ENCODE data around the gene GLI3. TPM values are rescaled to one million over a fixed set of nuclear protein-coding genes. Genes with fewer than 3 reads are reported as not detected.

The GLI3 gene
- total and polyA plus RNA-seq, 4 experiments from 2014 or later = 0.06 to 0.13 TPM; not detected in 2

DNA sequence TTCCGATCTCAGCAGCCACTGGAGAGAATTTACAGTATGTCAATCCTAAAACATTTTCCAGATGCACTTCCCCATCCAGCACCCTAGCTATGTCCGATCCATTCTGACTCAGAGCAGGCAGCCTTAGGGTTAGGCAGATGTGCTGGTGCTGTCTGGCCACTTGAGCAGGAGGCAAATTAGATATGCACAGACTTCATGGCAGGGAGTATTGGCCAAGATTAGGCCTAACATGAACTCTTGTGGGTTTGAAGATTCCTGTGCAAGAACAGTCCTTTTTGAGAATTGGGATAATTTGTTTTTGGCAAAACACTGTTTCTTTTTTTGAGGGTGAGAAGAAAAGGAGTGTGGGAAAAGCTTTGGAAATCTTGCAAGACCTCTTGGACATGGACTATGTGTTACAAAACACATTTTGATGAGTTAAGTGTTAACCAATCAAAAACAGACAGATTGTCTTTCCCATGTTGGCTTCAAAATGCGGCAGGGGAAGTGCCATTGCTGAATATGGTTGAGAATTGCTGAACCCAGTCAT is 315.5 kb downstream of the GLI3 start:
- Histone ChIP-seq H3K4me3 (ENCODE audit: low read length in 2 of 2) (no peak overlapping the region), H3K9me3 (ENCODE audit: control insufficient read depth in 1 of 2, low read length in 2 of 2) (no peaks in the 10 kb centered on the region), H3K27ac (ENCODE audit: low read depth, low read length) (no peak overlapping the region), H3K4me1 (ENCODE audit: insufficient read depth, low read length) (no peaks in the 10 kb centered on the region), H3K27me3 (ENCODE audit: insufficient read depth, low read length) (no peaks in the 10 kb centered on the region), H3K36me3 (ENCODE audit: insufficient read depth, low read length) (no peaks in the 10 kb centered on the region)
- H3K27me3 Mint-ChIP-seq = peaks cover 7% of the 10 kb centered on the region in 2 donors
- H3K4me3 Mint-ChIP-seq = no peak overlapping the region
- H3K9me3 Mint-ChIP-seq = no peaks in the 10 kb centered on the region
- H3K27ac Mint-ChIP-seq = no peak overlapping the region
- H3K36me3 Mint-ChIP-seq = no peaks in the 10 kb centered on the region
- intact Hi-C loops (cut with micrococcal nuclease) = no loop called here
- CTCF ChIA-PET (ENCODE audit: partially characterized antibody) = interaction anchor here (0.6 to 1.3 kb wide), 2 partner anchors 19 kb away, joined by 4 to 5 read pairs; no protein-coding TSS in a partner anchor
- POLR2A ChIA-PET (ENCODE audit: partially characterized antibody) = no interaction called here
- no peak for DNase-seq
- H3K4me1 Mint-ChIP-seq = no peaks in the 10 kb centered on the region

DNA sequence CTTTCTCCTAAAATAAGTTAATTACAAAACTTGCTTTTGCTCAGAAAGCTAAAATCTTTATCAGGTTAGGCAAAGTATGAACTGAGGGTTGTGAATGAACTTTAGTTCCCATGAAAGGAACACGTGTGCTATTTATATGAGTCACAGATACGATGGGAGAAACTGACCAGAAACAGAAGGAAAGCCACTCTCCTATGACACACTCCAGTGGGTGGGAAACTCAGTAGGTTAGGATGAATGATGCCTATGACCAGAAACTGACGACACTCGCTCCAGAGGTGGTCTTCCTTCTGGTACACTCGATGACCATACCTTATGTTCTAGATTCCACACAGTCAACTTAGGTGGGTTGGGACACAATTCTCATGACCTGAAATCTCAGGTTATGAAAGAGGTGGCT is 318.4 kb downstream of the GLI3 start:
- no peaks in the 10 kb centered on the region for H3K27me3 ChIP-seq (ENCODE audit: insufficient read depth, low read length)
- H3K9me3 Mint-ChIP-seq = no peaks in the 10 kb centered on the region
- H3K36me3 ChIP-seq (ENCODE audit: insufficient read depth, low read length) = no peaks in the 10 kb centered on the region
- no peak overlapping the region for H3K4me3 ChIP-seq (ENCODE audit: low read length in 2 of 2)
- peaks cover 7 to 8% of the 10 kb centered on the region in 2 donors for H3K27me3 Mint-ChIP-seq
- H3K4me3 Mint-ChIP-seq = no peak overlapping the region
- H3K27ac ChIP-seq (ENCODE audit: low read depth, low read length) = no peak overlapping the region
- no peaks in the 10 kb centered on the region for H3K4me1 Mint-ChIP-seq
- no peaks in the 10 kb centered on the region for H3K9me3 ChIP-seq (ENCODE audit: control insufficient read depth in 1 of 2, low read length in 2 of 2)
- CTCF ChIA-PET (ENCODE audit: partially characterized antibody) = no interaction called here
- no peak for DNase-seq
- H3K27ac Mint-ChIP-seq = no peak overlapping the region
- intact Hi-C loops (cut with micrococcal nuclease) = no loop called here
- POLR2A ChIA-PET (ENCODE audit: partially characterized antibody) = no interaction called here
- no peaks in the 10 kb centered on the region for H3K36me3 Mint-ChIP-seq
- no peaks in the 10 kb centered on the region for H3K4me1 ChIP-seq (ENCODE audit: insufficient read depth, low read length)

DNA sequence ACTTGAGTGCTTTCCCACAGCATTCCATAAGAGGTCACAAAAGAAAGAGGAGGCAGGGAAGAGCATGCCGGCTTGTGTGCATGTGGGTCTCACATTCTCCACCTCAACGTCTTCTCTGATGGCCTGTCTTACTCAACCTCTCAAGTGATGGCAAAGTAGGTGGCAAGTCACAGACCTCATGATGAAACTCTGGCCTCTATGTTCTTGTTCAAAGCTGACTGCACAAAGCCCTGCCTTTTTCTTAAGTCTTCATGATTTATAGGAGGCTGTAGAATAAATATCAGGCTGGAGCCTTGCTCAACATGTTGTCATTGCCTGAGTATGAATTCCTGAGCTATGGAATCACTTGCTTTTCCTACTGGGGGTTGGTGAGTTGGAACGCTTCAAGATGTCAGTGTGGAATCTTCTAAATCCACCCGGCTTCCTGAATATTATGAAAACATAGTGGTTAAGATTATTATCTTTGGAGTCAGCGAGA is 320.5 kb downstream of the GLI3 start:
- DNase-seq = no peak
- Histone ChIP-seq H3K9me3 (ENCODE audit: control insufficient read depth in 1 of 2, low read length in 2 of 2) (no peaks in the 10 kb centered on the region), H3K4me1 (ENCODE audit: insufficient read depth, low read length) (no peaks in the 10 kb centered on the region), H3K36me3 (ENCODE audit: insufficient read depth, low read length) (no peaks in the 10 kb centered on the region), H3K27me3 (ENCODE audit: insufficient read depth, low read length) (no peaks in the 10 kb centered on the region), H3K27ac (ENCODE audit: low read depth, low read length) (no peak overlapping the region), H3K4me3 (ENCODE audit: low read length in 2 of 2) (no peak overlapping the region)
- Mint-ChIP-seq H3K27ac (no peak overlapping the region), H3K9me3 (no peaks in the 10 kb centered on the region), H3K4me1 (no peaks in the 10 kb centered on the region), H3K4me3 (no peak overlapping the region), H3K27me3 (peaks cover 9 to 10% of the 10 kb centered on the region in 2 donors), H3K36me3 (no peaks in the 10 kb centered on the region)
- ChIA-PET POLR2A (ENCODE audit: partially characterized antibody) (no interaction called here), CTCF (ENCODE audit: partially characterized antibody) (no interaction called here)
- intact Hi-C loops (cut with micrococcal nuclease) = no loop called here

DNA sequence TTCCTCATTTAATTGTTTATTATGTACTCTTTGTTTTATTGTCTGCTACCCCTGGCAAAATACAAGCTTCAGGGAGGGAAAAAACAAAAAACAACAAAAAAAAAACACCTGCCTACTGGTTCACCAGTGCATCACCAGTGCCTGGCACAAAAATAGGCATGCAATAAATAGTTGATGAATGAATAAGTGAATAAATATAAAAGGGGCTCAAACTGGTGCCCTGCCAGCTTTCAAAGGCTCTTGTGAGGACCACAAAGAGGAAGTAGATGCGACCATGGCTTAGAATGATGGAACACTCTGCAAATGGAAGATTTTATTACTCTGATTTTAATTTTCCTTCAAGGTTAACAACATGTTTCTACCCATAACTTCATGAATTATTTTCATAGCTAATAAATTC is 321.1 kb downstream of the GLI3 start:
- H3K9me3 Mint-ChIP-seq = no peaks in the 10 kb centered on the region
- Histone ChIP-seq H3K36me3 (ENCODE audit: insufficient read depth, low read length) (no peaks in the 10 kb centered on the region), H3K27me3 (ENCODE audit: insufficient read depth, low read length) (no peaks in the 10 kb centered on the region), H3K27ac (ENCODE audit: low read depth, low read length) (no peak overlapping the region), H3K4me1 (ENCODE audit: insufficient read depth, low read length) (no peaks in the 10 kb centered on the region), H3K9me3 (ENCODE audit: control insufficient read depth in 1 of 2, low read length in 2 of 2) (no peaks in the 10 kb centered on the region), H3K4me3 (ENCODE audit: low read length in 2 of 2) (no peak overlapping the region)
- H3K27me3 Mint-ChIP-seq = peaks cover 9% of the 10 kb centered on the region in 2 donors
- H3K27ac Mint-ChIP-seq = peak overlapping the region in 1 of 7 donors; percentile 31
- no peak overlapping the region for H3K4me3 Mint-ChIP-seq
- intact Hi-C loops (cut with micrococcal nuclease) = no loop called here
- H3K36me3 Mint-ChIP-seq = no peaks in the 10 kb centered on the region
- no peak for DNase-seq
- ChIA-PET POLR2A (ENCODE audit: partially characterized antibody) (no interaction called here), CTCF (ENCODE audit: partially characterized antibody) (interaction anchor here (1.8 kb wide), 1 partner anchor 25 kb away, joined by 5 read pairs; no protein-coding TSS in a partner anchor)
- no peaks in the 10 kb centered on the region for H3K4me1 Mint-ChIP-seq

DNA sequence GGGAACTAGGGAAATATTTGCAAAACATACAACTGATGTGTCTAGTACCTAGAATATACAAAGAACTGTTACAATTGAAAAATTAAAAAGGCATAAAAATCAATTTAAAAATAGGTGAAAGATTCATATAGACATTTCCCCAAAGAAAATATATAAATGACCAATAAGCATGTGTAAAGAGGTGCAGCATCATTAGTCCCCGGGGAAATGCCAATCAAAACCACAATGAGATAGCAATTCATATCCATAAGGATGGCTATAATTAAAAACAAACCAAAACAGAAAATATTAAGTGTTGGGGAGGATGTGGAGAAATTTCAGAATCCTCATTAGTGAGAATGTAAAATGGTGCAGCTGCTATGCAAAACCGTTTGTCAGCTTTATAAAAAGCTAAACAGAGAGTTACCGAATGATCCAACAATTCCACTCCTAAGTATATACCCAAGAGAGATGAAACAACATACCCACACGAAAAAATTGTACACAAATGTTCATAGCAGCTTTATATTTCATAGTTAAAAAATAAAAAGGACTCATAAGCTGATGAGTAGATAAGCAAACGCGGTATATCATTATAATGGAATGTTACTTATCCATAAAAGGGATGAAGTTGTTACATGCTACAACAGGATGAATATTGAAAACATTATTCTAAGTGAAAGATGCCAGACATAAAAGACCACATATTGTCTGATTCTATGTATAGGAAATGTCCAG is 324.0 kb downstream of the GLI3 start:
- ChIA-PET CTCF (ENCODE audit: partially characterized antibody) (no interaction called here), POLR2A (ENCODE audit: partially characterized antibody) (no interaction called here)
- intact Hi-C loops (cut with micrococcal nuclease) = no loop called here
- Histone ChIP-seq H3K4me1 (ENCODE audit: insufficient read depth, low read length) (no peaks in the 10 kb centered on the region), H3K4me3 (ENCODE audit: low read length in 2 of 2) (no peak overlapping the region), H3K27ac (ENCODE audit: low read depth, low read length) (no peak overlapping the region), H3K27me3 (ENCODE audit: insufficient read depth, low read length) (no peaks in the 10 kb centered on the region), H3K36me3 (ENCODE audit: insufficient read depth, low read length) (no peaks in the 10 kb centered on the region), H3K9me3 (ENCODE audit: control insufficient read depth in 1 of 2, low read length in 2 of 2) (no peaks in the 10 kb centered on the region)
- Mint-ChIP-seq H3K27me3 (peaks cover 3 to 6% of the 10 kb centered on the region in 2 donors), H3K36me3 (no peaks in the 10 kb centered on the region), H3K4me1 (no peaks in the 10 kb centered on the region), H3K9me3 (peaks cover 0 to 2% (median 0%) of the 10 kb centered on the region in 8 donors), H3K27ac (no peak overlapping the region), H3K4me3 (no peak overlapping the region)
- no peak for DNase-seq

DNA sequence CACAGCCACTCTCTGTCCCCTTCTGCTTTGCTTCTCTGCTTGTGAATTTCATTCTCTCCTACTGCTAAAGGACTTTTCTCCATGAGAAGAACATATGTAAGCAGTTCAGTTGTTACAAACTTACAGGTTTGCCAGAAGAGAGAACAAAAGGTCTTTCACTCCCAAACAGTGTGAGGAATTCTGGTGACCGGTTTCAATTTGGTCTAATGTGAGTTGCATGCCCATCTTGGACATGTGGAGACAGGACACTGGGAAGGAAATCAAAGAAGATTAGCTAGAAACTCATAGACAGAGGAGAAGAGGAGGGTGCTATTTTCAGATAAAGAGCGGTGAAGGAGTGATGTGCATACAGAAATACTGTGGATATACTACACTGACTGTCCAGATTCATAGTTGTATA is 324.6 kb downstream of the GLI3 start:
- no peak overlapping the region for H3K27ac ChIP-seq (ENCODE audit: low read depth, low read length)
- intact Hi-C loops (cut with micrococcal nuclease) = no loop called here
- H3K36me3 ChIP-seq (ENCODE audit: insufficient read depth, low read length) = no peaks in the 10 kb centered on the region
- no peak overlapping the region for H3K27ac Mint-ChIP-seq
- H3K4me1 ChIP-seq (ENCODE audit: insufficient read depth, low read length) = no peaks in the 10 kb centered on the region
- no peaks in the 10 kb centered on the region for H3K9me3 ChIP-seq (ENCODE audit: control insufficient read depth in 1 of 2, low read length in 2 of 2)
- peaks cover 0 to 2% (median 0%) of the 10 kb centered on the region in 8 donors for H3K9me3 Mint-ChIP-seq
- H3K4me3 ChIP-seq (ENCODE audit: low read length in 2 of 2) = no peak overlapping the region
- peaks cover 3 to 4% of the 10 kb centered on the region in 2 donors for H3K27me3 Mint-ChIP-seq
- no peaks in the 10 kb centered on the region for H3K4me1 Mint-ChIP-seq
- H3K4me3 Mint-ChIP-seq = no peak overlapping the region
- H3K36me3 Mint-ChIP-seq = no peaks in the 10 kb centered on the region
- DNase-seq = no peak
- H3K27me3 ChIP-seq (ENCODE audit: insufficient read depth, low read length) = no peaks in the 10 kb centered on the region
- ChIA-PET POLR2A (ENCODE audit: partially characterized antibody) (no interaction called here), CTCF (ENCODE audit: partially characterized antibody) (no interaction called here)

DNA sequence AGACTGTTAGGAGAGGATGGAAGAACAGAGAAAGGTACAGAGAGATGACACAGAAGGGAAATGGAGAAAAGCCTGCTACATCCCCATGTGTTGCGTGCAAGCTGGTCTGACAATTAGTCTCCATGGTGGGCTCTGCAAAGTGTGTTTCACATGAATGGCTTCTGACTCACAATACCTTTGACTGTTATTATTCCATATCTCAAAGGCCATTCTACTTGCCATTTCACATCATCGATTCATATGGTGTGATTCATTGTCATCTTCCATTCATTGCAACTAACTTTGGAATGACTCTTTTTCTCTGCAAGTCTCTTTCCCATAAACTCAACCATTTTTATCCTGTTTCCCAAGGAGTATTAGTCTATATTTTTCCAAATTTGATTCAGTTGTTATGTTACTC is 325.2 kb downstream of the GLI3 start:
- no peak overlapping the region for H3K27ac Mint-ChIP-seq
- intact Hi-C loops (cut with micrococcal nuclease) = no loop called here
- no peak overlapping the region for H3K27ac ChIP-seq (ENCODE audit: low read depth, low read length)
- H3K4me1 Mint-ChIP-seq = no peaks in the 10 kb centered on the region
- POLR2A ChIA-PET (ENCODE audit: partially characterized antibody) = no interaction called here
- no peak overlapping the region for H3K4me3 Mint-ChIP-seq
- H3K36me3 Mint-ChIP-seq = no peaks in the 10 kb centered on the region
- no peaks in the 10 kb centered on the region for H3K4me1 ChIP-seq (ENCODE audit: insufficient read depth, low read length)
- H3K9me3 ChIP-seq (ENCODE audit: control insufficient read depth in 1 of 2, low read length in 2 of 2) = no peaks in the 10 kb centered on the region
- H3K4me3 ChIP-seq (ENCODE audit: low read length in 2 of 2) = no peak overlapping the region
- H3K9me3 Mint-ChIP-seq = peaks cover 0 to 2% (median 0%) of the 10 kb centered on the region in 8 donors
- peaks cover 3 to 4% of the 10 kb centered on the region in 2 donors for H3K27me3 Mint-ChIP-seq
- no peaks in the 10 kb centered on the region for H3K27me3 ChIP-seq (ENCODE audit: insufficient read depth, low read length)
- CTCF ChIA-PET (ENCODE audit: partially characterized antibody) = no interaction called here
- no peak for DNase-seq
- no peaks in the 10 kb centered on the region for H3K36me3 ChIP-seq (ENCODE audit: insufficient read depth, low read length)

All from CD4-positive, alpha-beta memory T cell (primary cell).